ENCODE measurements around the gene SPTBN5.
"Not testable (repeated sequence)": the region's sequence is repeated elsewhere in the genome, so short reads cannot be mapped to it uniquely, and the experiment has no call there.

The SPTBN5 gene

GRCh38 chr15:41841131-41841530 lies 52.7 kb downstream of the SPTBN5 start:
- no peak for DNase-seq

GRCh38 chr15:41840673-41841072 lies 53.2 kb downstream of the SPTBN5 start:
- DNase-seq: no peak

GRCh38 chr15:41839781-41840491 lies 53.9 kb downstream of the SPTBN5 start:
- no peak for DNase-seq

- no peak for DNase-seq
Measured at GRCh38 chr15:41838400-41838897, 55.4 kb downstream of the SPTBN5 start, which contains the start of gene PLA2G4B. TSS of gene PLA2G4B (plus strand) at chr15:41838847. CDS start at chr15:41838914, 67 bp downstream.

- no peak for DNase-seq
Measured at GRCh38 chr15:41836713-41837454, 57.0 kb downstream of the SPTBN5 start.

GRCh38 chr15:41836073-41836472 lies 57.8 kb downstream of the SPTBN5 start:
- no peak for DNase-seq

GRCh38 chr15:41834096-41834495 lies 59.8 kb downstream of the SPTBN5 start:
- DNase-seq: no peak

- no peak for DNase-seq
Measured at GRCh38 chr15:41832875-41833274, 61.0 kb downstream of the SPTBN5 start.

- DNase-seq: no peak
Measured at GRCh38 chr15:41832208-41832607, 61.6 kb downstream of the SPTBN5 start.

GRCh38 chr15:41831291-41831690 lies 62.6 kb downstream of the SPTBN5 start:
- not testable (repeated sequence) for DNase-seq

- DNase-seq: no peak
Measured at GRCh38 chr15:41829959-41830646, 63.8 kb downstream of the SPTBN5 start.

GRCh38 chr15:41828807-41829141 lies 65.1 kb downstream of the SPTBN5 start:
- DNase-seq: no peak

- DNase-seq: no peak
Measured at GRCh38 chr15:41827880-41828806, 65.7 kb downstream of the SPTBN5 start, which contains the start of gene JMJD7. TSS of gene JMJD7 (plus strand) at chr15:41828092. CDS start at chr15:41828125, 33 bp downstream.

- no peak for DNase-seq
Measured at GRCh38 chr15:41827290-41827879, 66.5 kb downstream of the SPTBN5 start.

GRCh38 chr15:41825572-41826535 lies 68.0 kb downstream of the SPTBN5 start:
- DNase-seq: no peak

- no peak for DNase-seq
Measured at GRCh38 chr15:41825145-41825544, 68.7 kb downstream of the SPTBN5 start.

- DNase-seq: no peak
Measured at GRCh38 chr15:41824062-41824745, 69.6 kb downstream of the SPTBN5 start.

- no peak for DNase-seq
Measured at GRCh38 chr15:41823502-41823901, 70.4 kb downstream of the SPTBN5 start.

- DNase-seq: no peak
Measured at GRCh38 chr15:41822957-41823356, 70.9 kb downstream of the SPTBN5 start.

- no peak for DNase-seq
Measured at GRCh38 chr15:41822471-41822870, 71.4 kb downstream of the SPTBN5 start.
